ENCODE measurements around the gene RUNX3.

DNA sequence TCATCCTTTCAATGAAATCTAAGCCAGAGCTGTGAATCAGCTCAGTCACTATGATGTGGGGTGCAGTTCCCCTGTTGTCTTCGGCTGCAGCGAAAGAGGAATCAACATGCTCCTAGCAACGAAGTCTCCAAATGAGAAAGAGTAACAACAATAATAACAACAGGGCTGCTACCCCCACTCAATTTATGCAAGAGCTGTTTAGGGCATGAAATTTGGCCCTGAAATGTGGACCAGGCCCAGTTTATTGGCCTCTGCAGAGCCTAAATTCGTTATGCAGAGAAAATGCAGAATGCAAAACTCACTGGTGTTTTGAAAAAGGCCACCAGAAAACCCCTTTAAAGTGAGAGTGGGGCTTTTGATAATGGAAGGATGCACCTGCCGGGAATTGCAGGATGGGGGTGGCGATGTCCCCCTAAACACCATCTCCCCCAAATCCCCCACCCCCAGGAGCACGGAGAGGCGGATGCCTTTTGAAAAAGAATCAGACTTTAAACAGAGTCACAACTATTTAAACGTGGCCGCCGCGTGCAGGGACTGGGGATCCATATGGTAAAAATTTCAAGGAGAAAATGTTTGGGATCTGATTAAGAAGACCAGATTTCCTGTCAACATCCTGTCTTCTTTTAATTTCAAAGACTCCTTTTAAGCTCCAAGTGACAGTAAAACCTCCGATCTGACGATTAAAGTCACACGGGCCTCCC lies 1.9 kb downstream of the RUNX3 start:
- TF ChIP-seq SETDB1 (IDR thresholded peaks at IDR 0.05; ENCODE audit: insufficient read length, low read length) (no peak), ZNF174 (tag by site-specific recombination; IDR thresholded peaks at IDR 0.05) (no peak), MYNN (tag by site-specific recombination; IDR thresholded peaks at IDR 0.05; ENCODE audit: borderline replicate concordance) (no peak), ZNF169 (tag by site-specific recombination; IDR thresholded peaks at IDR 0.05) (no peak), ZBTB1 (tag by site-specific recombination; IDR thresholded peaks at IDR 0.05) (no peak), ZBTB8A (tag by site-specific recombination; IDR thresholded peaks at IDR 0.05) (no peak), MEIS1 (CRISPR knock-in tag; IDR thresholded peaks at IDR 0.05; ENCODE audit: borderline replicate concordance) (no peak), ZSCAN30 (tag by site-specific recombination; IDR thresholded peaks at IDR 0.05) (no peak)
- TF ChIP-seq, protein P1, sequence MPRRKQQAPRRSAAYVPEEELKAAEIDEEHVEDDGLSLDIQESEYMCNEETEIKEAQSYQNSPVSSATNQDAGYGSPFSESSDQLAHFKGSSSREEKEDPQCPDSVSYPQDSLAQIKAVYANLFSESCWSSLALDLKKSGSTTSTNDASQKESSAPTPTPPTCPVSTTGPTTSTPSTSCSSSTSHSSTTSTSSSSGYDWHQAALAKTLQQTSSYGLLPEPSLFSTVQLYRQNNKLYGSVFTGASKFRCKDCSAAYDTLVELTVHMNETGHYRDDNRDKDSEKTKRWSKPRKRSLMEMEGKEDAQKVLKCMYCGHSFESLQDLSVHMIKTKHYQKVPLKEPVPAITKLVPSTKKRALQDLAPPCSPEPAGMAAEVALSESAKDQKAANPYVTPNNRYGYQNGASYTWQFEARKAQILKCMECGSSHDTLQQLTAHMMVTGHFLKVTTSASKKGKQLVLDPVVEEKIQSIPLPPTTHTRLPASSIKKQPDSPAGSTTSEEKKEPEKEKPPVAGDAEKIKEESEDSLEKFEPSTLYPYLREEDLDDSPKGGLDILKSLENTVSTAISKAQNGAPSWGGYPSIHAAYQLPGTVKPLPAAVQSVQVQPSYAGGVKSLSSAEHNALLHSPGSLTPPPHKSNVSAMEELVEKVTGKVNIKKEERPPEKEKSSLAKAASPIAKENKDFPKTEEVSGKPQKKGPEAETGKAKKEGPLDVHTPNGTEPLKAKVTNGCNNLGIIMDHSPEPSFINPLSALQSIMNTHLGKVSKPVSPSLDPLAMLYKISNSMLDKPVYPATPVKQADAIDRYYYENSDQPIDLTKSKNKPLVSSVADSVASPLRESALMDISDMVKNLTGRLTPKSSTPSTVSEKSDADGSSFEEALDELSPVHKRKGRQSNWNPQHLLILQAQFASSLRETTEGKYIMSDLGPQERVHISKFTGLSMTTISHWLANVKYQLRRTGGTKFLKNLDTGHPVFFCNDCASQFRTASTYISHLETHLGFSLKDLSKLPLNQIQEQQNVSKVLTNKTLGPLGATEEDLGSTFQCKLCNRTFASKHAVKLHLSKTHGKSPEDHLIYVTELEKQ (tag by site-specific recombination; IDR thresholded peaks at IDR 0.05; ENCODE audit: borderline replicate concordance), result no peak
- TF ChIP-seq, protein P2, sequence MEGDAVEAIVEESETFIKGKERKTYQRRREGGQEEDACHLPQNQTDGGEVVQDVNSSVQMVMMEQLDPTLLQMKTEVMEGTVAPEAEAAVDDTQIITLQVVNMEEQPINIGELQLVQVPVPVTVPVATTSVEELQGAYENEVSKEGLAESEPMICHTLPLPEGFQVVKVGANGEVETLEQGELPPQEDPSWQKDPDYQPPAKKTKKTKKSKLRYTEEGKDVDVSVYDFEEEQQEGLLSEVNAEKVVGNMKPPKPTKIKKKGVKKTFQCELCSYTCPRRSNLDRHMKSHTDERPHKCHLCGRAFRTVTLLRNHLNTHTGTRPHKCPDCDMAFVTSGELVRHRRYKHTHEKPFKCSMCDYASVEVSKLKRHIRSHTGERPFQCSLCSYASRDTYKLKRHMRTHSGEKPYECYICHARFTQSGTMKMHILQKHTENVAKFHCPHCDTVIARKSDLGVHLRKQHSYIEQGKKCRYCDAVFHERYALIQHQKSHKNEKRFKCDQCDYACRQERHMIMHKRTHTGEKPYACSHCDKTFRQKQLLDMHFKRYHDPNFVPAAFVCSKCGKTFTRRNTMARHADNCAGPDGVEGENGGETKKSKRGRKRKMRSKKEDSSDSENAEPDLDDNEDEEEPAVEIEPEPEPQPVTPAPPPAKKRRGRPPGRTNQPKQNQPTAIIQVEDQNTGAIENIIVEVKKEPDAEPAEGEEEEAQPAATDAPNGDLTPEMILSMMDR (tag by site-specific recombination; IDR thresholded peaks at IDR 0.05), result no peak
- TF ChIP-seq, protein P3, sequence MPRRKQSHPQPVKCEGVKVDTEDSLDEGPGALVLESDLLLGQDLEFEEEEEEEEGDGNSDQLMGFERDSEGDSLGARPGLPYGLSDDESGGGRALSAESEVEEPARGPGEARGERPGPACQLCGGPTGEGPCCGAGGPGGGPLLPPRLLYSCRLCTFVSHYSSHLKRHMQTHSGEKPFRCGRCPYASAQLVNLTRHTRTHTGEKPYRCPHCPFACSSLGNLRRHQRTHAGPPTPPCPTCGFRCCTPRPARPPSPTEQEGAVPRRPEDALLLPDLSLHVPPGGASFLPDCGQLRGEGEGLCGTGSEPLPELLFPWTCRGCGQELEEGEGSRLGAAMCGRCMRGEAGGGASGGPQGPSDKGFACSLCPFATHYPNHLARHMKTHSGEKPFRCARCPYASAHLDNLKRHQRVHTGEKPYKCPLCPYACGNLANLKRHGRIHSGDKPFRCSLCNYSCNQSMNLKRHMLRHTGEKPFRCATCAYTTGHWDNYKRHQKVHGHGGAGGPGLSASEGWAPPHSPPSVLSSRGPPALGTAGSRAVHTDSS (tag by site-specific recombination; IDR thresholded peaks at IDR 0.05), result no peak
- TF ChIP-seq, protein P4, sequence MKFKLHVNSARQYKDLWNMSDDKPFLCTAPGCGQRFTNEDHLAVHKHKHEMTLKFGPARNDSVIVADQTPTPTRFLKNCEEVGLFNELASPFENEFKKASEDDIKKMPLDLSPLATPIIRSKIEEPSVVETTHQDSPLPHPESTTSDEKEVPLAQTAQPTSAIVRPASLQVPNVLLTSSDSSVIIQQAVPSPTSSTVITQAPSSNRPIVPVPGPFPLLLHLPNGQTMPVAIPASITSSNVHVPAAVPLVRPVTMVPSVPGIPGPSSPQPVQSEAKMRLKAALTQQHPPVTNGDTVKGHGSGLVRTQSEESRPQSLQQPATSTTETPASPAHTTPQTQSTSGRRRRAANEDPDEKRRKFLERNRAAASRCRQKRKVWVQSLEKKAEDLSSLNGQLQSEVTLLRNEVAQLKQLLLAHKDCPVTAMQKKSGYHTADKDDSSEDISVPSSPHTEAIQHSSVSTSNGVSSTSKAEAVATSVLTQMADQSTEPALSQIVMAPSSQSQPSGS (tag by site-specific recombination; IDR thresholded peaks at IDR 0.05; ENCODE audit: low read depth), result no peak

Data from HEK293 (cell line).